Common myeloid progenitor, CD34-positive (primary cell): ENCODE results near the gene TRPC6.

Source experiments
- CTCF ChIA-PET: fragments of 350-600 bp; sonication (Branson Sonifier 250); formaldehyde crosslinking; loops from one replicate; lab custom pipeline; 2021; ENCODE audit warnings: antibody characterized with exemption; lab: Charles Lee
- POLR2A ChIA-PET: fragments of 350-600 bp; sonication (Branson Sonifier 250); formaldehyde crosslinking; loops from one replicate; lab custom pipeline; 2021; ENCODE audit warnings: antibody characterized with exemption; lab: Charles Lee
- DNase-seq, 3 donors: peaks; one replicate each; pipeline versions ENCODE4 v3.0.0 to v3.0.0-alpha.2; 2013
- H3K27ac ChIP-seq, 2 experiments: 1 replicate in 1 of 2; 2 replicates in 1 of 2; pipeline ENCODE4 v1.7.0; 2013; ENCODE audit warnings: inconsistent platforms in 2 of 2, low read length in 2 of 2, mild to moderate bottlenecking in 2 of 2, low read depth in 1 of 2, moderate library complexity in 1 of 2; ENCODE audit not compliant: severe bottlenecking in 2 of 2, insufficient read depth in 1 of 2, poor library complexity in 1 of 2
- H3K27me3 ChIP-seq, 5 experiments: replicated peaks in 2 of 5; 1 replicate in 3 of 5; 2 replicates in 2 of 5; pipeline versions ENCODE4 v1.6.1 to v1.7.0; 2013; ENCODE audit warnings: low read length in 4 of 5, mild to moderate bottlenecking in 2 of 5, moderate library complexity in 2 of 5, inconsistent platforms in 1 of 5; ENCODE audit not compliant: insufficient read depth in 5 of 5, control insufficient read depth in 4 of 5
- H3K36me3 ChIP-seq, 4 experiments: 1 replicate in 2 of 4; 2 replicates in 2 of 4; pipeline versions ENCODE4 v1.6.1 to v1.7.0; 2013; ENCODE audit warnings: low read length in 3 of 4, control low read depth in 1 of 4, mild to moderate bottlenecking in 1 of 4; ENCODE audit not compliant: control insufficient read depth in 4 of 4, insufficient read depth in 4 of 4
- H3K4me1 ChIP-seq, 4 experiments: 1 replicate in 3 of 4; 2 replicates in 1 of 4; pipeline versions ENCODE4 v1.6.1 to v1.7.1; 2013; ENCODE audit warnings: low read length in 3 of 4, mild to moderate bottlenecking in 3 of 4, control low read depth in 1 of 4, inconsistent platforms in 1 of 4, moderate library complexity in 1 of 4; ENCODE audit not compliant: control insufficient read depth in 4 of 4, insufficient read depth in 4 of 4; ENCODE audit errors: control extremely low read depth in 1 of 4
- H3K4me3 ChIP-seq, 7 experiments: 1 replicate in 4 of 7; 2 replicates in 3 of 7; pipeline versions ENCODE4 v1.5.1 to v1.7.0; 2013; ENCODE audit warnings: mild to moderate bottlenecking in 7 of 7, low read length in 6 of 7, moderate library complexity in 6 of 7, inconsistent platforms in 2 of 7, low read depth in 2 of 7, control low read depth in 1 of 7; ENCODE audit not compliant: insufficient read depth in 4 of 7, control insufficient read depth in 1 of 7; ENCODE audit errors: extremely low read depth in 1 of 7
- H3K9me3 ChIP-seq, 5 experiments: 1 replicate in 4 of 5; 2 replicates in 1 of 5; pipeline versions ENCODE4 v1.6.1 to v1.7.1; 2013; ENCODE audit warnings: low read length in 4 of 5, mild to moderate bottlenecking in 2 of 5, inconsistent platforms in 1 of 5, low read depth in 1 of 5, moderate library complexity in 1 of 5; ENCODE audit not compliant: control insufficient read depth in 4 of 5, insufficient read depth in 2 of 5; ENCODE audit errors: control extremely low read depth in 1 of 5
- WGBS: methylation state at CpG from one replicate; pipeline ENCODE4 v1.1.5; 2013; ENCODE audit not compliant: insufficient coverage; 5-methylcytosine and 5-hydroxymethylcytosine counted together

Gene TRPC6

GRCh38 chr11:101523634-101524260 is 60.1 kb downstream of the TRPC6 start:
- H3K27ac ChIP-seq: no peak overlapping the region
- no peaks in the 10 kb centered on the region for H3K36me3 ChIP-seq
- DNase-seq: no peak
- no peaks in the 10 kb centered on the region for H3K27me3 ChIP-seq
- H3K4me1 ChIP-seq: no peaks in the 10 kb centered on the region
- whole genome bisulfite sequencing: no CpG with 5 or more reads among the region's 1 CpG
- peaks cover 0 to 6% (median 0%) of the 10 kb centered on the region in 5 experiments for H3K9me3 ChIP-seq
- ChIA-PET POLR2A (no interaction called here), CTCF (no interaction called here)
- H3K4me3 ChIP-seq: no peak overlapping the region

GRCh38 chr11:101523193-101523592 is 60.6 kb downstream of the TRPC6 start:
- Histone ChIP-seq H3K4me1 (no peaks in the 10 kb centered on the region), H3K4me3 (no peak overlapping the region), H3K36me3 (no peaks in the 10 kb centered on the region), H3K9me3 (peaks cover 0 to 6% (median 0%) of the 10 kb centered on the region in 5 experiments), H3K27me3 (no peaks in the 10 kb centered on the region), H3K27ac (no peak overlapping the region)
- DNase-seq: no peak
- ChIA-PET CTCF (no interaction called here), POLR2A (no interaction called here)

- peaks cover 0 to under 1% (median 0%) of the 10 kb centered on the region in 4 experiments for H3K4me1 ChIP-seq
- H3K27ac ChIP-seq: no peak overlapping the region
- H3K27me3 ChIP-seq: no peaks in the 10 kb centered on the region
- ChIA-PET CTCF (no interaction called here), POLR2A (no interaction called here)
- no peak overlapping the region for H3K4me3 ChIP-seq
- WGBS: 100% methylated on average over 1 of the region's 2 CpGs
- peaks cover 0 to 6% (median 0%) of the 10 kb centered on the region in 5 experiments for H3K9me3 ChIP-seq
- H3K36me3 ChIP-seq: no peaks in the 10 kb centered on the region
- DNase-seq: no peak
Measured at GRCh38 chr11:101521821-101522220, 62.0 kb downstream of the TRPC6 start.

GRCh38 chr11:101516546-101516945 is 67.3 kb downstream of the TRPC6 start:
- Histone ChIP-seq H3K27ac (no peak overlapping the region), H3K36me3 (no peaks in the 10 kb centered on the region), H3K4me3 (no peak overlapping the region), H3K27me3 (no peaks in the 10 kb centered on the region), H3K4me1 (peaks cover 0 to 8% (median 2%) of the 10 kb centered on the region in 4 experiments), H3K9me3 (peaks cover 0 to 6% (median 0%) of the 10 kb centered on the region in 5 experiments)
- ChIA-PET CTCF (interaction anchor here (0.7 kb wide), 1 partner anchor 10 kb away, joined by 4 read pairs; no protein-coding TSS in a partner anchor), POLR2A (no interaction called here)
- 16% methylated on average over 2 of the region's 3 CpGs for WGBS
- DNase-seq: peak; percentile 59 to 91 (median 70)

- no peaks in the 10 kb centered on the region for H3K9me3 ChIP-seq
- H3K36me3 ChIP-seq: no peaks in the 10 kb centered on the region
- CTCF ChIA-PET: no interaction called here
Measured at GRCh38 chr11:101511065-101511464, 72.7 kb downstream of the TRPC6 start.

GRCh38 chr11:101510591-101510990 is 73.2 kb downstream of the TRPC6 start:
- ChIA-PET CTCF (interaction anchor here (1.1 kb wide), 1 partner anchor 9 kb away, joined by 3 read pairs; no protein-coding TSS in a partner anchor), POLR2A (no interaction called here)
- H3K27ac ChIP-seq: no peak overlapping the region
- H3K4me3 ChIP-seq: no peak overlapping the region
- H3K9me3 ChIP-seq: no peaks in the 10 kb centered on the region
- peaks cover 0 to 4% (median 0%) of the 10 kb centered on the region in 4 experiments for H3K4me1 ChIP-seq
- DNase-seq: peak in 1 of 3 donors; percentile 19
- no peaks in the 10 kb centered on the region for H3K27me3 ChIP-seq
- H3K36me3 ChIP-seq: no peaks in the 10 kb centered on the region
- WGBS: no CpG with 5 or more reads among the region's 1 CpG

More at GRCh38 chr11:101511065-101511464, 72.7 kb downstream of the TRPC6 start:
- H3K27me3 ChIP-seq: no peaks in the 10 kb centered on the region
- no CpG with 5 or more reads among the region's 1 CpG for WGBS
- H3K4me3 ChIP-seq: no peak overlapping the region
- DNase-seq: peak in 2 of 3 donors; percentile 19 to 65
- peaks cover 0 to 4% (median 0%) of the 10 kb centered on the region in 4 experiments for H3K4me1 ChIP-seq
- H3K27ac ChIP-seq: no peak overlapping the region
- POLR2A ChIA-PET: no interaction called here

GRCh38 chr11:101509922-101510321 is 73.9 kb downstream of the TRPC6 start:
- no peaks in the 10 kb centered on the region for H3K27me3 ChIP-seq
- H3K4me3 ChIP-seq: no peak overlapping the region
- POLR2A ChIA-PET: no interaction called here
- peaks cover 0 to 4% (median 0%) of the 10 kb centered on the region in 4 experiments for H3K4me1 ChIP-seq
- no peaks in the 10 kb centered on the region for H3K9me3 ChIP-seq
- H3K36me3 ChIP-seq: no peaks in the 10 kb centered on the region
- WGBS: 73% methylated on average over 1 of the region's 1 CpG
- CTCF ChIA-PET: interaction anchor here (0.6 to 1.1 kb wide), 2 partner anchors 10 to 53 kb away, joined by 3 read pairs; no protein-coding TSS in a partner anchor
- DNase-seq: peak in 1 of 3 donors; percentile 22
- H3K27ac ChIP-seq: no peak overlapping the region
